HUES64 (cell line): Measurements from ENCODE around the gene AGBL5. TPM values are rescaled to one million over a fixed set of nuclear protein-coding genes. Genes with fewer than 3 reads are reported as not detected.

Experiments used
- H3K27ac ChIP-seq: 2 replicates; pipeline ENCODE4 v1.7.0; 2013; ENCODE audit warnings: low read depth, low read length, inconsistent platforms
- H3K27me3 ChIP-seq: 2 replicates; pipeline ENCODE4 v1.6.1; 2013; ENCODE audit warnings: mild to moderate bottlenecking, low read length; ENCODE audit not compliant: insufficient read depth
- H3K36me3 ChIP-seq: 2 replicates; pipeline ENCODE4 v1.6.1; 2013; ENCODE audit warnings: mild to moderate bottlenecking, low read length; ENCODE audit not compliant: insufficient read depth
- H3K4me1 ChIP-seq: 2 replicates; pipeline ENCODE4 v1.6.1; 2013; ENCODE audit warnings: mild to moderate bottlenecking, low read length, moderate library complexity; ENCODE audit not compliant: insufficient read depth
- H3K4me3 ChIP-seq: 2 replicates; pipeline ENCODE4 v1.5.1; 2013; ENCODE audit warnings: mild to moderate bottlenecking, low read length, moderate library complexity
- H3K9ac ChIP-seq: 2 replicates; pipeline ENCODE4 v1.6.1; 2013; ENCODE audit warnings: mild to moderate bottlenecking, low read depth, low read length
- H3K9me3 ChIP-seq: 2 replicates; pipeline ENCODE4 v1.6.1; 2013; ENCODE audit warnings: low read depth, low read length; ENCODE audit not compliant: insufficient read depth
- WGBS: fragments of 150-250, 120-280 bp; methylation state at CpG from one replicate; pipeline ENCODE4 v1.1.7; 2013; ENCODE audit warnings: missing lambda C conversion rate; 5-methylcytosine and 5-hydroxymethylcytosine counted together
- polyA plus RNA-seq, 2 experiments: library from polyadenylated mRNA; stranded (reverse); fragments of 50-300 nt; gene quantifications; one replicate each; pipeline ENCODE4 v1.2.3, GENCODE V29; 2013

Gene AGBL5, protein sequence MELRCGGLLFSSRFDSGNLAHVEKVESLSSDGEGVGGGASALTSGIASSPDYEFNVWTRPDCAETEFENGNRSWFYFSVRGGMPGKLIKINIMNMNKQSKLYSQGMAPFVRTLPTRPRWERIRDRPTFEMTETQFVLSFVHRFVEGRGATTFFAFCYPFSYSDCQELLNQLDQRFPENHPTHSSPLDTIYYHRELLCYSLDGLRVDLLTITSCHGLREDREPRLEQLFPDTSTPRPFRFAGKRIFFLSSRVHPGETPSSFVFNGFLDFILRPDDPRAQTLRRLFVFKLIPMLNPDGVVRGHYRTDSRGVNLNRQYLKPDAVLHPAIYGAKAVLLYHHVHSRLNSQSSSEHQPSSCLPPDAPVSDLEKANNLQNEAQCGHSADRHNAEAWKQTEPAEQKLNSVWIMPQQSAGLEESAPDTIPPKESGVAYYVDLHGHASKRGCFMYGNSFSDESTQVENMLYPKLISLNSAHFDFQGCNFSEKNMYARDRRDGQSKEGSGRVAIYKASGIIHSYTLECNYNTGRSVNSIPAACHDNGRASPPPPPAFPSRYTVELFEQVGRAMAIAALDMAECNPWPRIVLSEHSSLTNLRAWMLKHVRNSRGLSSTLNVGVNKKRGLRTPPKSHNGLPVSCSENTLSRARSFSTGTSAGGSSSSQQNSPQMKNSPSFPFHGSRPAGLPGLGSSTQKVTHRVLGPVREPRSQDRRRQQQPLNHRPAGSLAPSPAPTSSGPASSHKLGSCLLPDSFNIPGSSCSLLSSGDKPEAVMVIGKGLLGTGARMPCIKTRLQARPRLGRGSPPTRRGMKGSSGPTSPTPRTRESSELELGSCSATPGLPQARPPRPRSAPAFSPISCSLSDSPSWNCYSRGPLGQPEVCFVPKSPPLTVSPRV
- polyA plus RNA-seq (2013, experiment 1 of 2) = 35.8 TPM
- 52.5 TPM for polyA plus RNA-seq (2013, experiment 2 of 2)

DNA sequence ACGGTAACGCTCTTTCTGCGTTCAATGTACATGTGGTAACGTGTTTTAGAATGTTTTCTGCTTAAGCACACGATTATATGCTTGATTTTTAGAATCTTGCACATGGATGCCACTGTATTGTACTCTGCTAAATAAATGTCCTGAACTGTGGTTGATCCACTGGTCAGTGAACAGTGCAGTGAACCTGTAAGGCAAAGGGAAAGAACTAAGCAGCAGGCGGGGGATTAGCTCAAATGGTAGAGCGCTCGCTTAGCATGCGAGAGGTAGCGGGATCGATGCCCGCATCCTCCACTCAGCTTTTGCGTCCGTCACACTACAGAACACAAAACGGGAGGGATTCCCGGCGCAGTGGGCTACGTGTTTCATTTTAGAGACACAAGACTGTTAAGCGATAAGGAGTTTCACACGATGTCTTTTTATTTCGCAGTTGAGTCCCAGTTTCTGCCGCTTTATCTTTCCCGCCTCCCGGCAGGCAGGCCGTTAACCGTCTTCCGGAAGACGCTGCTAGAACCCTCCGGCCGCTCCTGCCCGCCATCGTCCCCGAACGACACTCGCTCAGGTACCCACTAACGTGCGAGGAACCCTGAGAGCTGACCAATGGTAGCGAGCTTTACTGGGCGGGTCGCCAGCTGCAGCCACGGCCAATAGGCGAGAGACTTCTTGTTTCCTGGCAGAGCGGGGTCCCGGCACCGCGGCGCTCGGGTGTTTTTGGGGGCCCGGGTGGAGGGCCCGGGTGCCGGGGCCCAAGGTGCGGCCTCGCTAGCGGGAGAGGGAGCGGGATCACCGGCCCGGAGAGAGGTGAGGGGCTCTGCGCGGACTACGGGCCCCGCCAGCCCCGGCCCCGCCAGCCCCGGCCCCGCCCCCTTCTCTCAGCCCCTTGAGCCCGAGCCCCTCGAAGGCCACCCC, at the start of gene AGBL5:
Gene AGBL5, plus strand, starts transcription at position 673 of the 906 bp plus-strand sequence. CDS start 1,291 bp downstream, outside the sequence.
- peak within 1 kb of the TSS; percentile 67 for H3K27ac ChIP-seq
- peak within 1 kb of the TSS; percentile 84 for H3K9ac ChIP-seq
- H3K4me3 ChIP-seq = peak within 1 kb of the TSS; percentile 66
- no peaks in the 10 kb centered on the region for H3K4me1 ChIP-seq
- H3K27me3 ChIP-seq = no peaks in the 10 kb centered on the region
- under 1% methylated on average over 67 of the region's 67 CpGs for WGBS
- no peaks in the 10 kb centered on the region for H3K9me3 ChIP-seq
- H3K36me3 ChIP-seq = peaks cover 29% of the 10 kb centered on the region

- Histone ChIP-seq H3K4me1 (no peaks in the 10 kb centered on the region), H3K27ac (no peak overlapping the region), H3K9me3 (no peaks in the 10 kb centered on the region), H3K27me3 (no peaks in the 10 kb centered on the region), H3K9ac (no peak overlapping the region), H3K36me3 (no peaks in the 10 kb centered on the region), H3K4me3 (no peak overlapping the region)
- 71% methylated on average over 4 of the region's 5 CpGs for WGBS
These were observed 49.5 kb upstream of the AGBL5 start for GRCh38 chr2:27001950-27002349.

GRCh38 chr2:27003007-27003406, 48.5 kb upstream of the AGBL5 start:
- WGBS = 92% methylated on average over 4 of the region's 4 CpGs
- H3K9me3 ChIP-seq = no peaks in the 10 kb centered on the region
- H3K27me3 ChIP-seq = no peaks in the 10 kb centered on the region
- H3K36me3 ChIP-seq = no peaks in the 10 kb centered on the region
- H3K4me1 ChIP-seq = no peaks in the 10 kb centered on the region
- H3K4me3 ChIP-seq = no peak overlapping the region
- no peak overlapping the region for H3K27ac ChIP-seq
- H3K9ac ChIP-seq = no peak overlapping the region

- Histone ChIP-seq H3K4me1 (no peaks in the 10 kb centered on the region), H3K9ac (no peak overlapping the region), H3K36me3 (no peaks in the 10 kb centered on the region), H3K4me3 (no peak overlapping the region), H3K9me3 (0 out of 2 replicates have a peak, but pooled peaks cover 4% of the 10 kb centered on the region), H3K27me3 (no peaks in the 10 kb centered on the region), H3K27ac (no peak overlapping the region)
- WGBS = 92% methylated on average over 9 of the region's 9 CpGs
These were observed 47.6 kb upstream of the AGBL5 start for GRCh38 chr2:27003857-27004256.

DNA sequence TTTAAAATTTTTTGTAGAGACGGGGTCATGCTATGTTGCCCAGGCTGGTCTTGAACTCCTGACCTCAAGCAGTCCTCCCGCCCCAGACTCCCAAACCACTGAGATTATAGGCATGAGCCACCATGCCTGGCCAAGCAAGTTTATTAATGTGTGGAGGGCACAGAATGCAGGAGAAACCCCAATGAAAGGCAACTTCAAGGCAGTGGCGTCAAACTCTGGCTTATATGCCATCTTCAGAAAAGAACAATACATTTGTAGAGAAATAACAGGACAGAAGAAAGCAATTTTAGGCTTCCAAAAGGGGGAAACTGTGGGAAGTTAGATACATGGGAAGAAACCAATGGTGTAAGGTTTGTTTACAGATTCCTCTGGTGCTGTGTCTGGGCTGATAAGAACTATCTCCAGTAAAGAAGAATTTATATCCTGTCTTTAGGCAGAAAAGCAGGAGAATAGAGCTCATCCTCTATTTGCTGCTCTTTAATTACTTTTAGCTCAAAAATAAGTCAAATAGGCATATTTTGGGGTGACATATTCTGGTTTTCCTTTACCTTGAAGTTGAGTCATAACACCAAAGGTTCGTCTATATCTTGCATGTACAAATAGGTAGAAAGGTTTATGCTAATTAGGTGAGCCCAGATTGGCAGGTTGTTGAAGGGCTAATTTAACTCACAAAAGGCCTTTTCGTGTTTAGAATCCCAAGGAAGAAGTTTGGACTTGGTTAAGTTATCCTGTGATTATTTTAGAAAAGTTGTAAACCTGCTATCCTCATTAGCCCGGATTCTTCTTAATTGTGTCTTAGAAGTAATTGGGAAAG, 44.7 kb upstream of the AGBL5 start:
- Histone ChIP-seq H3K36me3 (no peaks in the 10 kb centered on the region), H3K4me3 (no peak overlapping the region), H3K4me1 (no peaks in the 10 kb centered on the region), H3K9ac (no peak overlapping the region), H3K27ac (no peak overlapping the region), H3K27me3 (no peaks in the 10 kb centered on the region), H3K9me3 (0 out of 2 replicates have a peak, but pooled peaks cover 4% of the 10 kb centered on the region)
- 86% methylated on average over 6 of the region's 6 CpGs for WGBS

GRCh38 chr2:27007416-27008374, 43.8 kb upstream of the AGBL5 start:
- Histone ChIP-seq H3K36me3 (no peaks in the 10 kb centered on the region), H3K27me3 (no peaks in the 10 kb centered on the region), H3K9me3 (0 out of 2 replicates have a peak, but pooled peaks cover 4% of the 10 kb centered on the region), H3K4me1 (no peaks in the 10 kb centered on the region), H3K4me3 (no peak overlapping the region), H3K27ac (no peak overlapping the region), H3K9ac (no peak overlapping the region)
- 83% methylated on average over 7 of the region's 8 CpGs for WGBS

DNA sequence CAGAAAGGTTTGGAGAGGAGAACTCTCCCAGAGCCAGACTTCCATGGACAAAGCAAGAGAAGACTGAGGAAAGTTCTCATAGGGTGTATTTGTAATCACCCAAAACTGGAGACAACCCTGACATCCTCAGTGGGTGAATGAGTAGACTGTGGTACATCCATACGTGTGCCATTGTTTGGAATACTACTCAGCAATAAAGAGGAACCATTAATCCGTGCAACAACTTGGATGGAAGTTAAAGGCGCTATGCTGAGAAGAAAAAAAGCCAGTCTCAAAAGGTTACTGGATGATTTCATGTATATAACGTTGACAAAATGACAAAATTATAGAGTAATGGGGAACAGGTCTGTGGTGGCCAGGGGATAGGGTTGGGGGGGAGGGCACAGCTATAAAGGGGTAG, 42.8 kb upstream of the AGBL5 start:
- Histone ChIP-seq H3K9me3 (peaks cover 9% of the 10 kb centered on the region; the same call in 1 of the 2 replicates), H3K4me1 (no peaks in the 10 kb centered on the region), H3K27me3 (no peaks in the 10 kb centered on the region), H3K27ac (no peak overlapping the region), H3K9ac (no peak overlapping the region), H3K36me3 (no peaks in the 10 kb centered on the region), H3K4me3 (no peak overlapping the region)
- 94% methylated on average over 4 of the region's 4 CpGs for WGBS

GRCh38 chr2:27009083-27009482, 42.4 kb upstream of the AGBL5 start:
- no peak overlapping the region for H3K4me3 ChIP-seq
- no peaks in the 10 kb centered on the region for H3K27me3 ChIP-seq
- H3K27ac ChIP-seq = no peak overlapping the region
- peaks cover 11% of the 10 kb centered on the region; the same call in 1 of the 2 replicates for H3K9me3 ChIP-seq
- H3K4me1 ChIP-seq = no peaks in the 10 kb centered on the region
- H3K9ac ChIP-seq = no peak overlapping the region
- H3K36me3 ChIP-seq = no peaks in the 10 kb centered on the region

DNA sequence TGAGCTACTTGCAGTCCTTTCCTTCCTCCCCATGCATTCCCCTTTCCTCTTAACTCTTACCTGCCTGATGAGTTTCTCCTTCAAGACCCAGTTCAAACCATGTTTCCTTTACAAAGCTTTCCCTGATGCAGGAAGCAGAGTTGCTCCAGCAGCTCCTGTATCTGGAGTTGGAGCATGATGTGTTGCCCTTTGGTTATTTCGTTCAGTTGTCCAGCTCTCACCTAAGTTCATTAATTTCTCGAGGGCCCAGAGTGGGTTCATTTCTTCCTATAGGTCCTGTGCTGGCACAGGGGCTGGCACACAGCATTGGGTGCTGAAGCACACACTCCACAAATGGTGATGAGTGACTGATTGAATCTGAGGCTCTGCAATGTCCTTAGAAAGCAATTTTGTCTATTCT, 41.8 kb upstream of the AGBL5 start:
- no peaks in the 10 kb centered on the region for H3K4me1 ChIP-seq
- peaks cover 11% of the 10 kb centered on the region; the same call in 1 of the 2 replicates for H3K9me3 ChIP-seq
- no peak overlapping the region for H3K4me3 ChIP-seq
- WGBS = 85% methylated on average over 2 of the region's 2 CpGs
- H3K36me3 ChIP-seq = no peaks in the 10 kb centered on the region
- H3K27ac ChIP-seq = no peak overlapping the region
- no peak overlapping the region for H3K9ac ChIP-seq
- no peaks in the 10 kb centered on the region for H3K27me3 ChIP-seq
